Subcutaneous adipose tissue (tissue), 4 donors: ENCODE results near the gene SCFD1. TPM values are rescaled to one million over a fixed set of nuclear protein-coding genes. Genes with fewer than 3 reads are reported as not detected.

Source experiments
- CTCF ChIP-seq: fragments of 450-650 bp; IDR thresholded peaks from one replicate; pipeline ENCODE4 v1.5.1; 2016; ENCODE audit warnings: low read depth, mild to moderate bottlenecking, control low read depth, antibody characterized with exemption, moderate library complexity
- total RNA-seq, 4 donors: library from RNA; depleted of rRNA; stranded (reverse); fragments of >200 nt; gene quantifications; one replicate each; pipeline ENCODE4 v1.1.0, GENCODE V29; 2016

The SCFD1 gene
- total RNA-seq, 4 donors from 2014 or later = 54.1 to 122 (median 77.3) TPM

GRCh38 chr14:30681752-30682355, 59.7 kb downstream of the SCFD1 start:
- no peak for TF ChIP-seq CTCF

GRCh38 chr14:30691751-30692398, 69.8 kb downstream of the SCFD1 start:
- TF ChIP-seq CTCF = no peak

- TF ChIP-seq CTCF = no peak
These were observed 70.5 kb downstream of the SCFD1 start for GRCh38 chr14:30692669-30693068.

GRCh38 chr14:30698463-30698862, 76.3 kb downstream of the SCFD1 start:
- TF ChIP-seq CTCF = no peak

GRCh38 chr14:30706704-30707103, 84.6 kb downstream of the SCFD1 start:
- TF ChIP-seq CTCF = no peak

- no peak for TF ChIP-seq CTCF
These were observed 86.0 kb downstream of the SCFD1 start for GRCh38 chr14:30708157-30708556.

GRCh38 chr14:30709201-30709600, 87.1 kb downstream of the SCFD1 start:
- TF ChIP-seq CTCF = no peak
